HG02938 (cell line): ENCODE measurements around the gene HSD11B2.

Source experiments
- ATAC-seq: cut with Tn5 transposase; IDR thresholded peaks from one replicate; pipeline ENCODE4 v1.9.1; 2021; ENCODE audit warnings: mild to moderate bottlenecking, moderate library complexity; ENCODE audit not compliant: unreplicated experiment

Gene HSD11B2

GRCh38 chr16:67396159-67397035 is 34.5 kb upstream of the HSD11B2 start:
- ATAC-seq: no peak

DNA sequence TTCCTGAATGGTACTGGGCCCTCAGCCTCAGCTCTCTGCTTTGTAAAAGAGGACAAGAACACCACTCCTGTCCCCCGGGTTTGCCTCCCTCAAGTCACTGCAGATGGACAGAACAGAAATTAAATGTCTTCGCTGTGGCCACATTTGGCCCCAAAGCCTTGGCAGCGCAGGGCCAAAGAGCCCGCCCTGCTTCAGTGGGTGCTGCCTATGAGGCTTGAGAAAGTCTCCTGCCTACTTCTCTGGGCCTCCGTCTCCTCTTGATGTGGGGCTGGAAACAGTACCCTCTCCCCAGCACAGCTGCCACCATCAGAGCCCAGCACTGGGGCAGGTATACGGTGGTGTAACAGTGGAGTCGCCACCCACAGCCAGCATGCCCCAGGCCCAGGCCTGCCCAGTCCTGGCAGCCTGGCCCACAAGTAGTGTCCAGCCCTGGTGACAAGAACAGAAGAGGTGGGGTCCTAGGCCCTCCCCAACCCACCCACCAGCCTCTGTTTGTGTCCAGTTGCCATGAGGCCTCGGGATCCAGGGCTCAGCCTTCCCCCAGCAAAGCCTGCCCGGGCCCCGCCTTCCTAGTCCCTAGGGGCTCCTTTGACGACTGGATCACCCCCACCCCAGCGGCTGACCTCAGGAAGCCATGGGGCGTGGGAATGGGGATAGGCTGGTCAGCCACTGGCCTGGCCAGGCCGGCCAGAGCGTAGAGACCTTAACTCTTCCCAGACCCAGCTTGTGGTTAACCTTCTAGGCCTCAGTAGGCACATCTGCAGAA is 33.7 kb upstream of the HSD11B2 start:
- no peak for ATAC-seq

DNA sequence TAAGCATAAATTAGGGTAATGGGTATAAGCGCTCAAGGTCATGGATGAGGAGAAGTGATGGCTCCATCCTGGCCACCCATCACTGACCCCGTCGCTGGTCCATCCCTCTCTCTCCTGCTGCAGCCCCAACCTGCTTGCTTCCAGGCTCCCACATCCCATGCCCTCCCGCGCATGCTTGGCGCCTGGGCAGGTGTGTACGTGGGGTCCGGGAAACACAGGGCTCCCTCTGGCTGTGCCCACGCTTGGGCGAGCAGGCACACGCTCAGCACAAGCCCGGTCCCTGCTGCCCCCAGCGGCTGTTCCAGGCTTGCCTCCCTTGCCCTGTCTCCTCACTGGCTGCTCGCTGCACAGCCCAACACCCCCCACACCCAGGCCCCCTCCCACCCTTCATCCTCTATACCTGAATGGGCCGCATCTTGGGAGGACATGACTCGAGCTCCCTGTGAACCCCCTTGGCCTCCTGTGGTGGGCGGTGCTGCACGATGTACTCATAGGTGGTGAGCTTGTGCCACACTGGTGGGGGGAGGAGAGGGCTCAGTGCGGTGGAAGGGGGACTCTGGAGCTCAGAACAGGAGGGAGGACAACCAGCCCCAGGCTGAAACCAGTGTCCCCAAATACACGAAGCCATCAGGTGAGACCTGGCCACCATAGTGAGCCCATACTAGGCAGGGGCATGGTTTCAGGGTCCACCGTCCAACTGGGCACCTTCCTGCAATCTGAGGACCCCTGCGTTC is 32.9 kb upstream of the HSD11B2 start:
- no peak for ATAC-seq

- ATAC-seq: no peak
Measured at GRCh38 chr16:67398546-67399217, 32.2 kb upstream of the HSD11B2 start.

DNA sequence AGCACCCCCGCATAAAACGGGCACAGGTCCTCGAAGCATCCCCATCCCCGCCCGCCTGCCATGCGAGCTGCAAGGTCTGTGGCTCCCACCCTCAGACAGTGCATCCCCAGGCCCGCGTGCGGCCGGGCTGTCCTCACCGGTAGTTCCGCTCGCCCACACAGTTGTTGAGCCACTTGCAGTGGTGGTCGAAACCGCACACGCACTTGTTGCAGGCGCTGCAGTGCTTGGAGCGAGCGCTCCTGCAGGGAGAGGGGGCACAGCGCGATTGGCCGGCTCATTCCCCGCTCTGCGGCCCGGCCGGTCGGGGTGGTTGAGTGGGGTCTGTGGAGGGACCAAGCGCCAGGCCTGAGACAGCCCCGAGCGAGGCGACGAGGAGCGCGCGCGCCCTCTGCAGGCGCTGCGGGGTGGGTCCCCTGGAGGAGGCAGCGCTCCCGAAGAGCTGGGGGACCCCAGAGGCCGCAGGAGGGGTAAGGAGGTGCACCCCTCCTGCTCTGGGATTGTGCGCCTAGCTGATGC is 31.6 kb upstream of the HSD11B2 start:
- ATAC-seq: no peak

GRCh38 chr16:67399749-67400704 is 30.9 kb upstream of the HSD11B2 start:
- no peak for ATAC-seq

- ATAC-seq: no peak
Measured at GRCh38 chr16:67400901-67401300, 30.0 kb upstream of the HSD11B2 start.

- no peak for ATAC-seq
Measured at GRCh38 chr16:67403976-67404555, 26.9 kb upstream of the HSD11B2 start.

GRCh38 chr16:67404740-67405226 is 26.1 kb upstream of the HSD11B2 start:
- ATAC-seq: no peak

GRCh38 chr16:67405336-67405735 is 25.6 kb upstream of the HSD11B2 start:
- no peak for ATAC-seq

DNA sequence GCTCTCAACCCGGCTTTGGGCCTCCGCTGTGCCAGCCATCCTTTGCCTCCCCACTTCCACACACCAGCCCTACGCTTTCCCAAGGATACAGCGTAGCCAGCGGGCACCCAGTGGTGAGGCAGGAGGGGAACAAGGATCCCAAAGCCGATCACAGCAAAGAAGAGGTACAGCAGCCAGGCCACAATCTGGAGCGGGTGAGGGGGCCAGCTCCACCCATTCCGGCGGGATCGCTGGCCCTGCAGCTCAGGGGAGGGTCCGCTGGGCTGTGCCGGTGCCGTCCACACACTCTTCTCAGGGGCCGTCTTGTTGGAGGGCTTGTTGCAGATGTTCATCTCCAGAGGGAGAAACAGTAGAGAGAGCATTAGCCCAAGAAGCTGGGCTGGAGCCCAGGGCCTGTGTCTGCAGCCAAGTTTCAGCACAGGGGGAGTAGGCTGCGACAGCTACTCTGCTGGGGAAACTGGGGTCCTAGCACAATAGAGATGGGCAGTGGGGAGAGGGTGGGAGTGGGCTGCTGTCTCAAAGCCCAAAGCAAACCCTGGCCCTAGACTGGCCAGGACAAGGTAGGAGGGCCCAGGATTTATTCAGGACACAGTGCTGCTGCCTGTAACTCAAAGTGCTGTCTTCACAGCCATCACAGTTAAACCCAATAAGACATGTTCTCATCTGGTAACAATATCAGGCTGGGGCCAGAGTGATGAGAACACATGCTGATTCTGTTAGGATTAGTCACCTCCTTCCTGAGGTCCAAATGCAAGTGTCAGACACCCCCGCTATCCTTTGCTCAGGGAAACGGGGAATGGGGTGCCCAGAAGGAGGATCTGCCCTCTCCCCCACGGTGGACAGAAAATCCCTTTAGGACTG is 24.6 kb upstream of the HSD11B2 start:
- ATAC-seq: no peak

DNA sequence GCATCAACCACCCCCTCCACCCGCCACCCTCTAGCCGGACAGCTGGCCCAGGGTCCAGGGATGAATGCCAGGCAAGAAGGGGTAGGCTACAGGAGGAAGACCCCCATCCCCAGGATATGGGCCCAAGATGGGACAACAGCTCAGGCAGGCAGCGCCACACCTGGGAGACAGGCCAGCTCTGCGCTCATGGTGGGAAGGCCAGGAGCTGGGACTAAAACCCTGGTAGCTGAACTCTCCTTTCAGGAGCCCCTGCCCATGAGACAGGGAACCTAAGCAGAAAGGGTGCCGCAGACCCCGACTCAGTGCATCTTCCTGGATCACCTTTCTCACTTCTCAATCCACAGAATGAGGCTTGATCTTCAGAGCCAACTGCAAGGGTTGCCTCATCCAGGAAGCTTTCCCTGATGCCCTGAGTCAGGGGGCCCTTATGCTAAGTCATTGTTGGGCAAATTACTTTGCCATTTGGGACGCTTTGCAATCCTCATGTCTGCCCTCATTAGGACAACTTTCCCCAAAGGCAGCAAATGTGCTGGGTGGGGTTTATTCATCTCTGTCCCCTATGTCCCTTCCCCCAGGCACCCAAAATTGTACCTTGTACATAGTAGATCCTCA is 23.6 kb upstream of the HSD11B2 start:
- ATAC-seq: no peak

DNA sequence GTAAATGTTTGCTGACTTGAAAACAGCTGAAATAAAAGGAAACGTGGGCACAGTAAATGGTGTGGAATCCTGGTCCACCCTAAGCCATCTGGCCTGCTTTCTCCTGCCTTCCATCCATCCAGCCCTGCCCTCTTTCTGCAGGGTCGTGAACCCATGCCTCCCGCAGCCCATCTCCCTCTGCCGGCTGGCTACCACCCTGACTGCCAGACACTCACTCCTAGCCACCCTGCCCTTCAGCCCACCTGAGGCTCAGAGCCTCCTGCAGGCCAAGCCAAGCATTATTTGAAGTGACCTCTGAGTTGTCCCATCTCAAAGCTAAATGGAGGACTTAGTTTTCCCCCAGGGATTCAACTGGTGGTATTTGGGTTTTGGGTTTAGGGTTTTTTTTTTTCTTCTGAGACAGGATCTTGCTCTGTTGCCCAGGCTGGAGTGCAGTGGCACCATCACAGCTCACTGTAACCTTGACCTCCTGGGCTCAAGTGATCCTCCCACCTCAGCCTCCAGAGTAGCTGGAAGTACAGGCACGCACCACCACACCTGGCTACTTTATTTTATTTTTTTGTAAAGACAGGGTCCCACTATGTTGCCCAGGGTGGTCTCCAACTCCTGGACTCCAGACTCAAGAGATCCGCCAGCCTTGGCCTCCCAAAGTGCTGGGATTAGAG is 23.0 kb upstream of the HSD11B2 start:
- ATAC-seq: no peak

DNA sequence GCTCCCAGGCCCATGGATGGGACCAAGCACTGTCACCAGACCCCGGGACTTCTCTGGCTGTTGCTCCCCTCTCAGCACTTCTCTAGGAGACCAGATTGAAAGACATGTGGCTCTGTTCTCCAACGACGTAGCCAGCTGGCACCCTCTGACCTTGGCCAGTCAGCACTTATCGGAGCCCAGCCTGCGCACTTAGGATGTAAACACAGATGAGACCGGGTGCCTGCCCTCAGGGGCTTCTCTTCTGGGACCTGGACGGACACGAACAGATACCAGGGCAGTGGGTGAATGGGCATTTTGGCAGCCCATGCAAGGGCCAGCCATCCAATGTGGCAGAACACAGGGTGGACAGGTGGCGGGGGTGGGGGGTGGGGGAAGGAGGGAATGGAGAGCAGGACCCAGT is 21.3 kb upstream of the HSD11B2 start:
- ATAC-seq: no peak

DNA sequence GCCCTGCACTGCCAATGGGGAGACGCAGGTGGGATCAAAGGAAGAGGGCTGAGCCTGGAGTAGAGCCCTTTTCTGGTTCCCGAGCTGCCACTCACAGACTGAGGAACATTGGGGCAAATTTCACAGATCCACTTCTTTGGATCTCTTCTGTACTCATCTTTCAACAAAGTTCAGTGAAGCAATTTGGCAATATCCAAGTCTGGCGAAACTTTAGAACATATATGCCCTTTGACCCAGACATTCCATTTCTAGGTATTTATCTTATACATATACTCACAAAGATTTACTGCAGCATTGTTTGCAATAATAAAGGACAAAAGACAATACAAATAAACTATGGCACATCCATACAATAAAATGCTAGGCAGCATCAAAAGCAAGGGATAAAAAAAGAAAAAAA is 19.6 kb upstream of the HSD11B2 start:
- no peak for ATAC-seq

- ATAC-seq: no peak
Measured at GRCh38 chr16:67412294-67412693, 18.6 kb upstream of the HSD11B2 start.
